GM12878 (cell line): ENCODE measurements around the gene FSIP1. TPM values are rescaled to one million over a fixed set of nuclear protein-coding genes. Genes with fewer than 3 reads are reported as not detected.
A peak's percentile ranks its signal among the peaks of the same experiment; 100 is the strongest.

Experiments
- ATAC-seq: fragments of 200-7000 bp; cut with Tn5 transposase; 3 replicates; pipeline ENCODE4 v1.9.1; 2020; ENCODE audit warnings: mild to moderate bottlenecking, moderate library complexity
- BruUV-seq: library from RNA; stranded (reverse); fragments of 400-500 nt; replicated peaks from 2 replicates; lab custom pipeline; 2021; lab: Mats Ljungman, UMichigan
- CTCF ChIA-PET: fragments of 300-600 bp; sonication (Branson Sonifier 250); formaldehyde crosslinking; extraction: SDS; loops from one replicate; lab custom pipeline; 2021; ENCODE audit warnings: inconsistent platforms; lab: Yijun Ruan, JAX
- POLR2A ChIA-PET: fragments of 350-600 bp; formaldehyde crosslinking; extraction: SDS; loops from one replicate; lab custom pipeline; 2021; ENCODE audit warnings: inconsistent platforms; lab: Charles Lee
- RAD21 ChIA-PET: fragments of 300-600 bp; sonication (Branson Sonifier 250); formaldehyde crosslinking; loops from one replicate; lab custom pipeline; 2023; ENCODE audit warnings: antibody characterized with exemption; ENCODE audit not compliant: unreplicated experiment; lab: Charles Lee
- SMC1A ChIA-PET: fragments of 300-600 bp; sonication (Branson Sonifier 250); formaldehyde crosslinking; loops from one replicate; lab custom pipeline; 2023; ENCODE audit not compliant: unreplicated experiment, uncharacterized antibody; lab: Charles Lee
- DNase-seq: peaks from one replicate; pipeline ENCODE4 v3.0.0-alpha.2; 2011; ENCODE audit warnings: low read depth, low spot score
- FAIRE-seq: peaks from 3 replicates; lab custom pipeline; 2011; peaks lifted over from hg19 to GRCh38; lab: Jason Lieb, UNC
- H2AFZ ChIP-seq: 2 replicates; pipeline ENCODE4 v1.6.0; 2011; ENCODE audit warnings: low read depth, low read length, control low read depth; ENCODE audit not compliant: control insufficient read depth
- H3K27ac ChIP-seq: 2 replicates; pipeline ENCODE4 v1.5.1; 2011; ENCODE audit warnings: control low read depth; ENCODE audit not compliant: control insufficient read depth, insufficient read depth
- H3K27me3 ChIP-seq, 2 experiments: replicated peaks in 1 of 2; 2 replicates each; pipeline versions ENCODE4 v1.6.0 to v1.6.1; 2011; ENCODE audit warnings: low read length in 1 of 2; ENCODE audit not compliant: control insufficient read depth in 2 of 2, insufficient read depth in 2 of 2
- H3K36me3 ChIP-seq, 2 experiments: 2 replicates each; pipeline ENCODE4 v1.5.1; 2011; ENCODE audit warnings: low read length in 1 of 2; ENCODE audit not compliant: control insufficient read depth in 2 of 2, insufficient read depth in 2 of 2
- H3K4me1 ChIP-seq: 2 replicates; pipeline ENCODE4 v1.6.1; 2011; ENCODE audit warnings: mild to moderate bottlenecking, low read length, moderate library complexity, mixed read lengths; ENCODE audit not compliant: control insufficient read depth, insufficient read depth
- H3K4me2 ChIP-seq: 2 replicates; pipeline ENCODE4 v1.6.0; 2011; ENCODE audit warnings: control low read depth; ENCODE audit not compliant: control insufficient read depth, insufficient read depth
- H3K4me3 ChIP-seq: fragments of 200-600 bp; sonication (generic); 2 replicates; pipeline ENCODE4 v1.5.1; 2016
- H3K79me2 ChIP-seq: 2 replicates; pipeline ENCODE4 v1.6.0; 2011; ENCODE audit warnings: low read length; ENCODE audit not compliant: control insufficient read depth, insufficient read depth
- H3K9ac ChIP-seq: 2 replicates; pipeline ENCODE4 v1.8.0; 2011; ENCODE audit warnings: low read length, control low read depth, mixed read lengths; ENCODE audit not compliant: control insufficient read depth, insufficient read depth
- H3K9me3 ChIP-seq: replicated peaks from 3 replicates; pipeline ENCODE4 v1.5.1; 2011; ENCODE audit warnings: mild to moderate bottlenecking, low read length; ENCODE audit not compliant: control insufficient read depth, insufficient read depth
- H4K20me1 ChIP-seq: 2 replicates; pipeline ENCODE4 v1.6.0; 2011; ENCODE audit not compliant: control insufficient read depth, insufficient read depth
- BCLAF1 ChIP-seq: fragments of 450-650 bp; IDR thresholded peaks from 2 replicates; pipeline ENCODE4 v1.6.1; 2017; ENCODE audit warnings: antibody characterized with exemption, mild to moderate bottlenecking, moderate library complexity
- CREB1 ChIP-seq: IDR thresholded peaks from 2 replicates; pipeline ENCODE4 v1.6.1; 2012; ENCODE audit warnings: low read depth, mild to moderate bottlenecking, inconsistent platforms
- GABPA ChIP-seq: IDR thresholded peaks from 2 replicates; pipeline ENCODE4 v1.6.1; 2014; ENCODE audit warnings: antibody characterized with exemption, low read depth, mild to moderate bottlenecking, inconsistent platforms
- GATAD2B ChIP-seq: fragments of 450-650 bp; conservative IDR thresholded peaks from 2 replicates; pipeline ENCODE4 v1.6.1; 2017; ENCODE audit warnings: low read depth, mild to moderate bottlenecking, moderate library complexity
- LARP7 ChIP-seq: fragments of 450-650 bp; IDR thresholded peaks from 2 replicates; pipeline ENCODE4 v1.6.1; 2017; ENCODE audit warnings: mild to moderate bottlenecking
- MXI1 ChIP-seq: fragments of 150-350 bp; IDR thresholded peaks from 2 replicates; pipeline ENCODE4 v1.6.1; 2011; ENCODE audit warnings: low read depth, mild to moderate bottlenecking, inconsistent platforms, low read length, improper control_type of control experiment
- NBN ChIP-seq: fragments of 450-650 bp; IDR thresholded peaks from 2 replicates; pipeline ENCODE4 v1.6.1; 2016
- NR2F1 ChIP-seq: fragments of 450-650 bp; conservative IDR thresholded peaks from 2 replicates; pipeline ENCODE4 v1.6.1; 2017; ENCODE audit warnings: mild to moderate bottlenecking
- RBBP5 ChIP-seq: fragments of 200-600 bp; sonication (generic); conservative IDR thresholded peaks from 2 replicates; pipeline ENCODE4 v1.6.1; 2016
- REST ChIP-seq: IDR thresholded peaks from 2 replicates; pipeline ENCODE4 v1.6.1; 2012; ENCODE audit warnings: mild to moderate bottlenecking, low read depth, low read length
- ZSCAN29 ChIP-seq: fragments of 450-650 bp; IDR thresholded peaks from 2 replicates; pipeline ENCODE4 v1.6.1; 2017; ENCODE audit warnings: mild to moderate bottlenecking, moderate library complexity
- WGBS: methylation state at CpG from one replicate; pipeline ENCODE4 v1.1.6; 2016; ENCODE audit warnings: low lambda C conversion rate; ENCODE audit not compliant: insufficient replicate concordance, insufficient coverage; ENCODE audit errors: missing lambda C conversion rate; 5-methylcytosine and 5-hydroxymethylcytosine counted together
- in situ Hi-C: fragments of 300-500 bp; cut with MboI; formaldehyde crosslinking; loops from 9 replicates; pipeline ENCODE4 v1.14.3; 2018; ENCODE audit warnings: mixed read lengths
- intact Hi-C: fragments of 100-400 bp; cut with micrococcal nuclease; formaldehyde crosslinking; loops from one replicate; pipeline ENCODE4 v1.14.2; 2022; ENCODE audit not compliant: unreplicated experiment
- polyA plus RNA-seq, 11 experiments: library from polyadenylated mRNA; depleted of rRNA in 4 of 11; unstranded in 6 of 11; stranded (reverse) in 5 of 11; fragments of >200 nt; fragmentation: Nextera tagmentation in 4 of 11; fragmentation: Illumina TruSeq in 1 of 11; extraction: Ambion mirVana in 4 of 11; extraction: Trizol in 1 of 11; gene quantifications; 1 replicate in 1 of 11; 2 replicates in 10 of 11; pipeline versions ENCODE4 v1.2.1 to v1.2.3, GENCODE V29; 2011 to 2016; ENCODE audit warnings: inconsistent platforms in 2 of 11, missing spikeins in 2 of 11, low read depth in 1 of 11
- total RNA-seq, 4 experiments: library from RNA; depleted of rRNA in 3 of 4; stranded (reverse); fragments of >200 nt in 3 of 4; fragmentation: Illumina TruSeq in 1 of 4; extraction: Trizol in 1 of 4; gene quantifications; 2 replicates each; pipeline versions ENCODE4 v1.2.1 to v1.2.3, GENCODE V29; 2013 to 2021

Gene FSIP1
- total and polyA plus RNA-seq, 10 of the 15 experiments (the other 5 are each of a cell fraction or from before 2014, with no cell fraction given), result 0.15 to 0.67 (median 0.35) TPM

- H2AFZ ChIP-seq, result no peak overlapping the region
- no peak overlapping the region for H3K4me3 ChIP-seq
- no peak overlapping the region for H3K9ac ChIP-seq
- H3K4me1 ChIP-seq, result peaks cover 17% of the 10 kb centered on the region
- H3K79me2 ChIP-seq, result peaks cover 12% of the 10 kb centered on the region
- H3K9me3 ChIP-seq, result no peaks in the 10 kb centered on the region
- DNase-seq (no peak), FAIRE-seq (no peak), ATAC-seq (no peak)
- RAD21 ChIA-PET, result interaction anchor here (0.9 to 2.0 kb wide), 3 partner anchors 27 to 99 kb away, joined by 3 to 9 read pairs (median 3); no protein-coding TSS in a partner anchor
- H3K27ac ChIP-seq, result no peak overlapping the region
- CTCF ChIA-PET, result interaction anchor here (0.6 to 4.2 kb wide), 13 partner anchors 10 to 490 kb away, joined by 3 to 23 read pairs (median 5); partner anchors contain the start of gene EIF2AK4
- in situ Hi-C loops, result loop anchor here (5.0 to 10.0 kb wide), 3 partner anchors 93 to 490 kb away; partner anchors contain the start of gene BMF
- no TSS peak for BruUV-seq
- intact Hi-C loops, result loop anchor here (5.0 kb wide), 3 partner anchors 148 to 323 kb away; partner anchors contain the start of genes BMF and EIF2AK4
- TF ChIP-seq GABPA (no peak), NR2F1 (no peak), RBBP5 (no peak)
- WGBS, result 100% methylated on average over 2 of the region's 2 CpGs
- SMC1A ChIA-PET, result interaction anchor here (0.9 to 2.4 kb wide), 8 partner anchors 10 to 323 kb away, joined by 3 to 14 read pairs (median 4); no protein-coding TSS in a partner anchor
- H3K4me2 ChIP-seq, result peak overlapping the region; percentile 93; the same call in 1 of the 2 replicates
- no peaks in the 10 kb centered on the region for H3K27me3 ChIP-seq
- no peaks in the 10 kb centered on the region; a peak in 1 of 4 replicates for H3K36me3 ChIP-seq
- H4K20me1 ChIP-seq, result no peaks in the 10 kb centered on the region
- POLR2A ChIA-PET, result no interaction called here
Measured at GRCh38 chr15:39784638-39785037, 2.0 kb upstream of the FSIP1 start.

- ATAC-seq (no peak), FAIRE-seq (no peak), DNase-seq (no peak)
- H3K4me2 ChIP-seq, result peak overlapping the region; percentile 93
- POLR2A ChIA-PET, result no interaction called here
- peaks cover 17% of the 10 kb centered on the region for H3K4me1 ChIP-seq
- H3K9ac ChIP-seq, result peak overlapping the region; percentile 88
- BruUV-seq, result no TSS peak
- SMC1A ChIA-PET, result interaction anchor here (0.9 to 2.4 kb wide), 4 partner anchors 27 to 323 kb away, joined by 3 to 14 read pairs (median 4); no protein-coding TSS in a partner anchor
- no peaks in the 10 kb centered on the region for H4K20me1 ChIP-seq
- CTCF ChIA-PET, result interaction anchor here (0.9 to 4.2 kb wide), 9 partner anchors 10 to 491 kb away, joined by 3 to 23 read pairs (median 5); no protein-coding TSS in a partner anchor
- H3K79me2 ChIP-seq, result peaks cover 12% of the 10 kb centered on the region
- H2AFZ ChIP-seq, result no peak overlapping the region
- in situ Hi-C loops (loop anchor here (10.0 kb wide), 2 partner anchors 321 to 491 kb away; partner anchors contain the start of gene BMF), intact Hi-C loops (no loop called here)
- peak overlapping the region; percentile 97 for H3K4me3 ChIP-seq
- RAD21 ChIA-PET, result interaction anchor here (0.9 to 2.0 kb wide), 2 partner anchors 90 to 99 kb away, joined by 3 to 9 read pairs; no protein-coding TSS in a partner anchor
- no peaks in the 10 kb centered on the region for H3K27me3 ChIP-seq
- no peaks in the 10 kb centered on the region; a peak in 1 of 4 replicates for H3K36me3 ChIP-seq
- H3K9me3 ChIP-seq, result no peaks in the 10 kb centered on the region
- WGBS, result 16% methylated on average over 4 of the region's 4 CpGs
- H3K27ac ChIP-seq, result no peak overlapping the region
- TF ChIP-seq REST, result no peak
- TF ChIP-seq CREB1, result no peak
- no peak for TF ChIP-seq GATAD2B
- no peak for TF ChIP-seq BCLAF1
- TF ChIP-seq ZSCAN29, result no peak
- no peak for TF ChIP-seq MXI1
- no peak for TF ChIP-seq NBN
- no peak for TF ChIP-seq LARP7
Measured at GRCh38 chr15:39784125-39784524, 1.5 kb upstream of the FSIP1 start.
